HG02884 (cell line): ENCODE data around the gene MYL11.
"Not testable (repeated sequence)": the region's sequence is repeated elsewhere in the genome, so short reads cannot be mapped to it uniquely, and the experiment has no call there.

Experiments used
- ATAC-seq: cut with Tn5 transposase; IDR thresholded peaks from one replicate; pipeline ENCODE4 v1.9.1; 2021; ENCODE audit warnings: mild to moderate bottlenecking, moderate library complexity; ENCODE audit not compliant: unreplicated experiment

MYL11 gene

GRCh38 chr16:30374538-30374937 lies at the start of gene MYL11:
Gene MYL11, plus strand, starts transcription at chr16:30374802. Its CDS starts 56 bp downstream, at chr16:30374858.
- no peak for ATAC-seq

DNA sequence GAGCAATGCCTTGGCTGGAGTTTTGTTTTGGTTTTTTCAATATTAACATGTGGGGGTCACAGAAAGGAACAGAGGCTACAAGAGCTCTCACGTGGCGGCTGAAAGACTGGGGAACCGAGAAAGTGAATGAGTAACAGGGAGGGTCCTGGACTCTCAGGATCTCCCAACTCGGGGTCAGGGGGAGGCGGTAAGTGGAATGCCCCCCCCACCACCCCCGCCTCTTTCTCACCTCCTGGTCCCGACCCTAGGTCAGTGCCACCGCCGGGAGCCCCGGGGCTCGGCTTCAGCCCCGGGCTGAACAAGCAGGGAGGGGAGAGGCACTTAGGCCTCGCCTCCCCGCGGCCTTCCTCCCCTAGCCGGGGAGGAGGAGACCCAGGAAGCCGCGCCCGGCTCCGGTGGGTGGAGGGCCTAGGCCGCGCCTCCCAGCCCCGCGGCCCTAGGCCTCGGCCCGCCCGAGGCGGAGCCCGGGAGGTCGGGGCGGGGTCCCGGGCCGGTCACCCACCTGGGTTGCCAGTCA lies 40.1 kb upstream of the MYL11 start:
- ATAC-seq = peak; percentile 74

GRCh38 chr16:30335028-30335597 lies 39.5 kb upstream of the MYL11 start:
- ATAC-seq = peak; percentile 53

GRCh38 chr16:30335598-30336474 lies 38.8 kb upstream of the MYL11 start:
- no peak for ATAC-seq

DNA sequence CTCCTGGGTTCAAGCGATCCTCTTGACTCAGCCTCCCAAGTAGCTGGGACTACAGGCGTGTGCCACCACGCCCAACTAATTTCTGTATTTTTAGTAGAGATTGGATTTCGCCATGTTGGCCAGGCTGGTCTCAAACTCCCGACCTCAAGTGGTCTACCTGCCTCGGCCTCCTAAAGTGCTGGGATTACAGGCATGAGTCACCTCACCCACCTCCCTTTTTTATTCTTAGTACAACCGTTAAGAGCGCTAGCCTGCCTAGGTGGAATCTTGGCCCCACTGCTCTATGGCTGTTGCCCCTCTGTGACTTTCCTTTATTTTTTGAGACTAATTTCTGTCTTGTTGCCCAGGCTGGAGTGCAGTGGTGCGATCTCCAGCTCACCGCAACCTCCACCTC lies 36.6 kb upstream of the MYL11 start:
- not testable (repeated sequence) for ATAC-seq

DNA sequence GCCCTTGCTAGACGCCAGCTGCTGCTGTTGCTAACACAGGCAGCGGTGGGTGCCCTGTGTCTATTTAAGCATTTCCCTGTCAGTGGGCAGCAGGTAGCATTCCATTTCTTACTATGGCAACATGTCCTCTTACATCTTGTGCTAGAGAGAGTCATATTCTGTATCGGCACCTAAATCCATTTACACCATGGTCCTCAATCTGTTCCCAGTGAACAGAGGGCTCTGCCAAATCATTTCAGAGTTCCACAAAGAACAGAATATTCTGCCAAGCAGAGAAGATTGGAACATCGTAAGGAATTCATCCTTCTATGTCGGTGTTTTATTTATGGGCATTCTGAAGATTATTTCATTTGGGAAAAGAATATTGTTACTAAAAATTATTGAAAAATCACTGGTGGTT lies 35.9 kb upstream of the MYL11 start:
- ATAC-seq = not testable (repeated sequence)

DNA sequence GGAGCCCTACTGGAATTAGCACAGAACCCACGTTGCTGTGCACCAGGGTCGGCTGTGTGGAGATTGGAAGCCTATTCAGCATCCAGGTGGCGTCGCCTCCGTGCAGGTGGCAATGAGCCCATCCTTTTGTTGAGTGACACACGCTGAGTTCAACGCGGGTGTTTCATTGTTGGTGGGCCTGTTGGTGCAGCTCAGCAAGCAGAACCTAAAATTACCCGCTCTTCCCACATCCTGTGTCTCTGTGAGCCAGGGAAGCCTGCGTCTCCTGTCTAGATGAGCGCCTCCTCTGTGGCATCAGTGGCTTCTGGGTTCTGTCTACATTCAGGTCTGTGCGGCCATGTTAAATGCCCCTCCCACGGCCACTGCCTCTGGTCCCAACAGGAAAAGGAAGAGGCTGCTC lies 34.0 kb upstream of the MYL11 start:
- no peak for ATAC-seq

DNA sequence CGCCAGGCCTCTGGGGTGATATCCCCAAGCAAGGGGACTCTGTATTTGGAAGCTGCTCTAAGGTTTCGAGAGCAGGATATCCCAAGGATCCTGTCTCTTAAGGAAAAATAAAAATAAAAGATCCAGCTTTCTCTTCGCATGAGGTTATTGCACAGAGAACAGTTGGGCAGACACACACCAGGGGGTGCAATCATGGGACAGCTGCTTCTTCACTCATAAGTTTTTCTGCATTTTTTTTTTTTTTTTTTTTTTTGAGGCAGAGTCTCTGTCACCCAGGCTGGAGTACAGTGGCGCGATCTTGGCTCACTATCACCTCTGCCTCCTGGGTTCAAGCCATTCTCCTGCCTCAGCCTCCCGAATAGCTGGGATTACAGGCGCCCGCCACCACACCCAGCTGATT lies 32.6 kb upstream of the MYL11 start:
- ATAC-seq = not testable (repeated sequence)

DNA sequence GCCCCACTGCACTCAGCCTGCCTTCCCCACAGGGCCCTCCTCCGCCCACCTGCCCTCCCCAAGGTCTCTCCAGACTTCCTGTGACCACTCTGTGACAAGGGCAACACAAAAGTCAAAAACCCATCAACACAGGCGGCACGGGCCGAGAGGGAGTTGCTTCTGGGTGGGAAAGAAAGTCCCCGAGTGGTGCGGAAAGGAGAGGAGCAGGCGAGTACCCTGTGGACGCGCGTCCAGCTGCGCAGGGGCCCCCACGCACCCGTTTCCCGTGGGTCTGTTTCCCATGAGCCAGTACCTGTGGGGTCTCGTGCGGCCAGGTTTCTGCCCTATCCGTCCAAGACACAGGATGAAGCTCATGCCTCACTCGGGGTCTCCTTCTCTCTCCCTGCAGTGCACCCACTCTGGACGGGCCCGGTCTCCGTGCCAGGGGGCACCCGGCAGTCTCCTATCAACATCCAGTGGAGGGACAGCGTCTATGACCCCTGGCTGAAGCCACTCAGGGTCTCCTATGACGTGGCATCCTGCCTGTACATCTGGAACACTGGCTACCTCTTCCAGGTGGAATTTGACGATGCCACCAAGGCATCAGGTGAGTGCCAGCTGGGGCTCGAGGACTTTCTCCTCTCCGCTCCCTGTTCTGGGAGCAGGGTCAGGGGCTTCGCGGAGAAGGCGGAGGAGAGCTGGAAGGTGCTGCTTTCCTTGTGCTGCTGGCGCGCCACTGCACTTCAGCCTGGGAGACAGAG lies 31.7 kb upstream of the MYL11 start:
- ATAC-seq = no peak

GRCh38 chr16:30343491-30343820 lies 31.1 kb upstream of the MYL11 start:
- ATAC-seq = not testable (repeated sequence)

- ATAC-seq = no peak
Observed at GRCh38 chr16:30346286-30346685, 28.3 kb upstream of the MYL11 start.

GRCh38 chr16:30348113-30348512 lies 26.5 kb upstream of the MYL11 start:
- ATAC-seq = no peak

GRCh38 chr16:30348929-30349328 lies 25.7 kb upstream of the MYL11 start:
- ATAC-seq = no peak

DNA sequence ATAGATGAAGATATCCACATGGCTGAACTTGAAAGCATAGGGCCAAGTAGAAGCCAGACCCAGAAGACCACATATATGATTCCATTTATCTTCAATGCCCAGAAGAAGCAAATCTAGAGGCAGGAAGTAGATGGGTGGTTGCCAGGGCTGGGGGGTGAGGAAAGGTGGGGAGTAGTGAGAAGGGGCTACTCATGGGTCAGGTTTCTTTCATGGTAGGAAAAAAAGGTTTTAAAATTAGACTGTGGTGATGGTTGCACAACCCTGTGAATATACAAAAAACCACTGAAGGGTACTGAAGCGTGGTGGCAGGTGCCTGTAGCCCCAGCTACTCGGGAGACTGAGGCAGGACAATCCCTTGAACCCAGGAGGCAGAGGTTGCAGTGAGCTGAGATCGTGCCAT lies 24.9 kb upstream of the MYL11 start:
- no peak for ATAC-seq

GRCh38 chr16:30350134-30350871 lies 24.3 kb upstream of the MYL11 start:
- no peak for ATAC-seq

- ATAC-seq = no peak
Observed at GRCh38 chr16:30351001-30351441, 23.6 kb upstream of the MYL11 start.

DNA sequence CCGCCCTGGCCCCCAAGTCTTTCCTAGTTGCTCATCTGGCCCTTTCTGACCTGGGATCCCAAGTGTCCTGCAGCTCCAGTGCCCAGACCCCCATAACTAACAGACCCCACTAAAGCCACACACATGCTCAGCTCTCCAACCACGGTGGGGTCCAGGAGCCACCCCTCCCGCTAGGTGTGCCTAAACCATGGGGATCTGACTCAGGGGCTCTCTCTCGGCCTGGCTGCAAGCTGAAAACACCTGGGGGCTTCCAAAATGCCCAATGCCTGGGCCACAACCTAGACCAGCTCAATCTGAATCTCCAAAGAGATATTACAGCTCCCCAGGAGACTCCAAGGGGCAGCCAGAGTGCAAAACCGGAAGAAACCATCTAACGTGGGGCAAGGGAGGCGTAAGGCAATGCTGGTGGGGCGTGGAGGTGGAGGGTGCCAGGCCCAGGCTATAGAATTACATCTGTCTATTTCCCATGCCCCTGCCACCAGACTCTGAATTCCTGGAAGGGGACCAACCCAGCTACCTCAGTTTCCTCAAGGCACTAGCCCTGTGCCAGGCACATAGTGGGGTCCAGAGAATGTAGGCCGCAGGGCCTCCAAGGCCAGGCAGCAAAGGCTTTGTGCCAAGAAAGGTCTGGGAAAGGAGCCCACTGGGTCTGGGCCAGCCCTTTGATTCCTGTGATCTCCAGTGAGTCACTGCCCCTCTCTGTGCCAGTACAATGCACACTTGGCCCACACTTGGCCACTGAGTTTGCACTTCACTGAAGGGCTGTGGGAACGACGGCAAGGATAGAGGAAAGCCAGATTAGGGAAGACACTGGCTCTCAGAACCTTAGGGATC lies 22.8 kb upstream of the MYL11 start:
- ATAC-seq = no peak

DNA sequence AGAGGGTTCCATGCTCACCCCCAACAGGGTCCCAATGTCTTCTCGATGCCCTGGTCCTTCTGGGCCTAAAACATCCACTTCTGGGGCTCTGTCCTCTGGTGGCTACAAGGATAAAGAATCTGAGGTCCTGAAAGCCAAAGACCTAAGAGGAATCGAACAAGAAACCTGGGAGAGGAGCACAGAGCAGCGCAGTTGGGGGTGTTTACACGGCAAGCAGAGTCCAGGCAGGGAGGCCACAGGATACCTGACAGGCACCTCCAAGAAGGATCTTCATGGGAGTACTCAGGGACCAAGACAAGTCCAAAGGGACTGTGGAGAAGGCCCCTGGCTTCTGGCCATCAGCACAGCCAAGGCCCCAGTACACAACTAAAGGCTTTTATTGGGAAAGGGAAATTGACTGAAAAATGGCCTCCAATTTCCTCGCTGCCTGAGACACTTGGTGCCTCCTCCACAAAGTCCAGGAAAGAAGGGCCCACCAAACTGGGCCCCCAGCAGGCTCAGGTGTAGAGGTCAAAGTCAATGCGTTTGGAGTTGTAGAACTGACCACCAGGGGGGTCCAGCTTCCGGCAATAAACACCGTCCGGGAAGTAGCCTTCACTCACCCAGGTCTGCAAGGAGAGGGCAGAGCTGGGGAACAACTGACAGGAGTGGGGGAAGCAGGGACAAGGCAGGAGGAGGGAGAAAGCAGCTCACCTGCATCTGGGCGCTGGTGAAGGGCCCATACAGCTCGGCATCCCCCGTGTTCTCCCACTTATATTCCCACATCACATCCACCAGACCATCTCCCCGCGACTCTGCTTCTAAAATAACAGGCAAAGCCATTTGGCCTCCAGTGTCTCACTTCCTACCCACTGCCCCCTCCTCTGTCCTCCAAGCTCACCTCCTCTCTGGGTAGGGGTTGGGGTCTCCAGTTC lies 21.9 kb upstream of the MYL11 start:
- no peak for ATAC-seq
